NCI-H226 (cell line): ENCODE measurements around the gene CCDC196.

Experiments used
- DNase-seq: peaks from one replicate; pipeline ENCODE4 v3.0.0-alpha.2; 2015

Gene CCDC196

GRCh38 chr14:66485910-66486421 lies at the start of gene CCDC196:
CCDC196 (plus strand) TSS chr14:66486371; CDS start chr14:66486503, 132 bp downstream.
- no peak for DNase-seq

GRCh38 chr14:66440801-66441200 lies 45.4 kb upstream of the CCDC196 start:
- DNase-seq = no peak

- no peak for DNase-seq
Measured at GRCh38 chr14:66442953-66443571, 43.1 kb upstream of the CCDC196 start.

GRCh38 chr14:66443785-66444184 lies 42.4 kb upstream of the CCDC196 start:
- DNase-seq = no peak

GRCh38 chr14:66444271-66444927 lies 41.8 kb upstream of the CCDC196 start:
- no peak for DNase-seq

GRCh38 chr14:66445936-66446335 lies 40.2 kb upstream of the CCDC196 start:
- DNase-seq = no peak

- DNase-seq = no peak
Measured at GRCh38 chr14:66453469-66453868, 32.7 kb upstream of the CCDC196 start.

- no peak for DNase-seq
Measured at GRCh38 chr14:66459603-66460002, 26.6 kb upstream of the CCDC196 start.

- DNase-seq = no peak
Measured at GRCh38 chr14:66464261-66464660, 21.9 kb upstream of the CCDC196 start.

- no peak for DNase-seq
Measured at GRCh38 chr14:66468778-66469367, 17.3 kb upstream of the CCDC196 start.

GRCh38 chr14:66471584-66471983 lies 14.6 kb upstream of the CCDC196 start:
- DNase-seq = no peak

GRCh38 chr14:66472251-66472650 lies 13.9 kb upstream of the CCDC196 start:
- DNase-seq = no peak

- no peak for DNase-seq
Measured at GRCh38 chr14:66473223-66473622, 12.9 kb upstream of the CCDC196 start.

GRCh38 chr14:66476964-66477363 lies 9.2 kb upstream of the CCDC196 start:
- DNase-seq = peak; percentile 9

GRCh38 chr14:66477567-66477966 lies 8.6 kb upstream of the CCDC196 start:
- DNase-seq = no peak

GRCh38 chr14:66482873-66483272 lies 3.3 kb upstream of the CCDC196 start:
- DNase-seq = no peak

GRCh38 chr14:66483322-66483721 lies 2.8 kb upstream of the CCDC196 start:
- peak; percentile 34 for DNase-seq

- DNase-seq = no peak
Measured at GRCh38 chr14:66485029-66485428, 1.1 kb upstream of the CCDC196 start.

- DNase-seq = no peak
Measured at GRCh38 chr14:66487164-66487563, 993 bp downstream of the CCDC196 start.

- DNase-seq = no peak
Measured at GRCh38 chr14:66490143-66491111, 4.3 kb downstream of the CCDC196 start.

- no peak for DNase-seq
Measured at GRCh38 chr14:66493750-66494149, 7.6 kb downstream of the CCDC196 start.

GRCh38 chr14:66495218-66496098 lies 9.3 kb downstream of the CCDC196 start:
- peak; percentile 52 for DNase-seq
